Retinal pigment epithelial cell (primary cell): ENCODE measurements around the gene SPSB2.
"Not testable (repeated sequence)": the region's sequence is repeated elsewhere in the genome, so short reads cannot be mapped to it uniquely, and the experiment has no call there.

ENCODE experiments used
- DNase-seq: peaks from one replicate; pipeline ENCODE4 v3.0.0-alpha.2; 2010; ENCODE audit warnings: low read depth
- H3K4me3 ChIP-seq: 2 replicates; pipeline ENCODE4 v1.5.1; 2011; ENCODE audit warnings: mild to moderate bottlenecking, low read length, control low read depth, moderate library complexity
- TF ChIP-seq, protein P1 (sequence below): conservative IDR thresholded peaks from 2 replicates; pipeline ENCODE4 v1.5.1; 2011; ENCODE audit warnings: low read depth, low read length, control low read depth, inconsistent platforms

Gene SPSB2

DNA sequence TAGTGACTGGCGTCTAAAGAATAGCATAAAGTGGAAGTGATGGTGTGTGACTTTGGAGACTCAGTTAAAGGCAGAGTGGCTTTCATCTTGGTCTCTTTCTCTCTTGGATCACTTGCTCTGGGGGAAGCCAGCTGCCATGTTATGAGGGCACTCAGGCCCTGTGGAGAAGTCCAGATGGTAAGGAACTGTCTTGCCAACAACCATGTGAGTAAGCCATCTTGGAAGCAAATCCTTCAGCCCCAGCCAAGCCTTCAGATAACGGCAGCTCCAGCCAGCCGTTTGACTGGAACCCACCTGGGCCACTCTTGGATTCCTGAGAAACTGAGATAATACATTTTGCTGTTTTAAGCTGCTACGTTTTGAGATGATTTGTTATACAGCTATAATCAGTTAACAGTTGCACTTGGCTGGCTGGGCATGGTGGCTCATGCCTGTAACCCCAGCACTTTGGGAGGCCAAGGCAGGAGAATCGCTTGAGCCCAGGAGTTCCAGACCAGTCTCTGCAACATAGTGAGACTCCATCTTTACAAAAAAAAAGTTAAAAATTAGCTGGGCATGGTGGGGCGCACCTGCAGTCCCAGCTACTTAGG, 23.8 kb upstream of the SPSB2 start:
- no peak overlapping the region for H3K4me3 ChIP-seq
- TF ChIP-seq, protein P1, sequence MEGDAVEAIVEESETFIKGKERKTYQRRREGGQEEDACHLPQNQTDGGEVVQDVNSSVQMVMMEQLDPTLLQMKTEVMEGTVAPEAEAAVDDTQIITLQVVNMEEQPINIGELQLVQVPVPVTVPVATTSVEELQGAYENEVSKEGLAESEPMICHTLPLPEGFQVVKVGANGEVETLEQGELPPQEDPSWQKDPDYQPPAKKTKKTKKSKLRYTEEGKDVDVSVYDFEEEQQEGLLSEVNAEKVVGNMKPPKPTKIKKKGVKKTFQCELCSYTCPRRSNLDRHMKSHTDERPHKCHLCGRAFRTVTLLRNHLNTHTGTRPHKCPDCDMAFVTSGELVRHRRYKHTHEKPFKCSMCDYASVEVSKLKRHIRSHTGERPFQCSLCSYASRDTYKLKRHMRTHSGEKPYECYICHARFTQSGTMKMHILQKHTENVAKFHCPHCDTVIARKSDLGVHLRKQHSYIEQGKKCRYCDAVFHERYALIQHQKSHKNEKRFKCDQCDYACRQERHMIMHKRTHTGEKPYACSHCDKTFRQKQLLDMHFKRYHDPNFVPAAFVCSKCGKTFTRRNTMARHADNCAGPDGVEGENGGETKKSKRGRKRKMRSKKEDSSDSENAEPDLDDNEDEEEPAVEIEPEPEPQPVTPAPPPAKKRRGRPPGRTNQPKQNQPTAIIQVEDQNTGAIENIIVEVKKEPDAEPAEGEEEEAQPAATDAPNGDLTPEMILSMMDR = no peak
- DNase-seq = no peak

DNA sequence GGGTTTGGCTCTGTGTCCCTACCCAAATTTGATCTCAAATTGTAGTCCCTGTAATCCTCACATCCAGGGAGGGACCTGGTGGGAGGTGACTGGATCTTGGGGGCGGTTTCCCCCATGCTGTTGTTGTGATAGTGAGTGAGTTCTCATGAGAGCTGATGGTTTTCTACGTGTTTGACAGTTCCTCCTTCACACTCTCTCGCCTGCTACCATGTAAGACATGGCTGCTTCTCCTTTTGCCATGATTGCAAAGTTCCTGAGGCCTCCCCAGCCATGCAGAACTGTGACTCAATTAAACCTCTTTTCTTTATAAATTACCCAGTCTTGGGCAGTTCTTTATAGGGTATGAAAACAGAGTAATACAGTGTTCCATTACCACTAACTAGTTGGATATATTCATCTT, 21.2 kb upstream of the SPSB2 start:
- H3K4me3 ChIP-seq = no peak overlapping the region
- TF ChIP-seq, protein P1 = no peak
- no peak for DNase-seq

DNA sequence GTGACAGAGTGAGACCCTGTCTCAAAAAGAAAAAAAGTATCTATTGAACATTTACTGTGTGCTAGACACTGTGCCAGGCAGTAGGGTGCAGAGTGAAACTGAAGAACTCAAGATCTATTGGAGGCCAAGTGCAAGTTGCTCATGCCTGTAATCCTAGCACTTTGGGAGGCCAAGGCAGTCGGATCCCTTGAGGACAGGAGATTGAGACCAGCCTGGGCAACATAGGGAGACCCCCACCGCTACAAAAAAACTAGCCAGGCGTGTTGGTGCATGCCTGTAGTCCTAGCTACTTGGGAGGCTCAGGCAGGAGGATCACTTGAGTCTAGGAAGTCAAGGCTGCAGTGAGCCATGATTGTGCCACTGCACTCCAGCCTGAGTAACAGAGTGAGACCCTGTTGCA, 19.6 kb upstream of the SPSB2 start:
- not testable (repeated sequence) for H3K4me3 ChIP-seq, DNase-seq

DNA sequence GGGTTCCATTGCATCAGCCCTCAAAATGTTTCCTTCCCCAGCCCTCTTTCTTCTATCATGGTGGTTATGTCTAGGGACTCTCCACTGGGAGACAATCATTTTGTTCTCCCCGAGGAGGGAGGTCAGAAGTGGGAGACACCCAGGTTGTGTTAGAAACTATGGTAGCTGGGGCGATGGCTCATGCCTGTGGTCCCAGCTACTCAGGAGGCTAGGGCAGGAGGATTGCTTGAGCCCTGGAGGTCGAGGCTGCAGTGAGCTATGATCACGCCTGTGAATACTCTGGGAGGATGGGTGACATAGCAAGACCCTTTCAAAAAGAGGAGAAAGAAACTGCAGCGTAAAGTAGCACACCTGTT, 18.5 kb upstream of the SPSB2 start:
- no peak for DNase-seq
- TF ChIP-seq, protein P1 = no peak
- H3K4me3 ChIP-seq = peak overlapping the region; percentile 47

DNA sequence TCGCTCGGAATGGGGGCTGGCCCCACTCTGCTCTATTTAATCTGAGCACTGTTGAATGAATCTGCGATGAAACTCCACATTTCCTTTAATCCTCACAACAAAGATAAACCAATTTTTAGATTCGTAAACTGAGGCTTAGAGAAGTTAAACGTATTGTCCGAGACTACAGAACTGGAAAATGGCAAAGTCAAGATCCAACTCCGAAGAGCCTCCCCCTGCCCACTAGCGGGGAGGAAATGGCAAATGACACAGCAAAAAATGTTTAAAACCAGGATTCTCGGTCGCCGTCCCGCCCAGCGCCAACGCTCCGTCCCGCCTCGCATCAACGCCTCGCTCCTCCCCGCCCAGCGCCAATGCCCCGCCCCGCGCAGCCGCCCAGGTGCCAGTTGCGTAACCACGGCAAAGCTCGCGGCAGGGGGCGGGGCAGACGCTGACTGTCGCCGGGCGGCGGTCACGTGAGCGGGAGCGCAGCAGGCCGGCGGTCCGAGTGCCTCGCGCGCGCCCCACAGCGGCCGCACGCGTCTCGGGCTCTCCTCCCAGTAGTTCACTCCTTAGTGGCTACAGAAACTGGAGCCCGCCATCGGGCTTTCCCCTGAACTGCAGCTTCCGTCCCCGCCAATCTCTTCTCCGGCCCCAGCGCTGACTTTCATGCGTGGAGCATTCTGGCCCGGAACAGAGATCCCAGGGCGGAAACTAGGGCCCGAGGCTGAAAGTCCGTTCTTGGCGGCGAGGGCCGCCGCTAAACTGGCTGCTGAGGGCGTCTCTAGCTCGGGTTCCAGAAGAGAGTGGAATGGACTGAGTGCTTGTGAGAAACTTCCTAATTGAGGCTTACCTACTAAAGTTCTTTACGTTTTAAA, 17.9 kb upstream of the SPSB2 start:
- DNase-seq = peak; percentile 76
- H3K4me3 ChIP-seq = peak overlapping the region; percentile 47
- TF ChIP-seq, protein P1 = peak; percentile 65

DNA sequence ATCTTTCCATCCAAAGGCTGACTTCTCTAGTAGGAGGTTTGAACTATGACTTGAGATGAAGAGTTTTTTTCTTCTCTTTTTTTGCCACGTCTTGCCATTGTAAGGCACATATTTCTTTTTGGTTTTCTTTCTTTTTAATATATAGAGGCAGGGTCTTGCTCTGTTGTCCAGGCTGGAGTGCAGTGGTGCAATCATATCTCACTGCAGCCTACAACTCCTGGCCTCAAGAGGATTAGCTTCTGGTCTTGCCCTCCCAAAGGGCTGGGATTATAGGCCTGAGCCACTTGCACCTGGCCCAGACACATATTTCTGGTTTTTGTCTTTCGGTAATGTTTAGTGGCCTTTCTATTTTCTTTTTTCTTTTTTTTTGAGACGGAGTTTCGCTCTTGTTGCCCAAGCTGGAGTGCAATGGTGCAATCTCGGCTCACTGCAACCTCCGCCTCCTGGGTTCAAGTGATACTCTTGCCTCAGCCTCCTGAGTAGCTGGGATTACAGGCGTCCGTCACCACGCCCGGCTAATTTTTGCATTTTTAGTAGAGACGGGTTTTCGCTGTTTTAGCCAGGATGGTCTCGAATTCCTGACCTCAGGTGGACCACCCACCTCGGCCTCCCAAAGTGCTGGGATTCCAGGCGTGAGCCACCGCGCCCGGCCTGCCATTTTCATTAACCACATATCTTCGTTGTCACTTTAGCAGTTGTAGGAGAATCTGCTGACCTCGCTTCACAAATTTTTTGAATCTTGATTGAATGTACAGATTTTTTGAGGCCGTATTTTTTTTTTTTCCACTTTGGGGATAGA, 16.9 kb upstream of the SPSB2 start:
- H3K4me3 ChIP-seq, DNase-seq: not testable (repeated sequence)

DNA sequence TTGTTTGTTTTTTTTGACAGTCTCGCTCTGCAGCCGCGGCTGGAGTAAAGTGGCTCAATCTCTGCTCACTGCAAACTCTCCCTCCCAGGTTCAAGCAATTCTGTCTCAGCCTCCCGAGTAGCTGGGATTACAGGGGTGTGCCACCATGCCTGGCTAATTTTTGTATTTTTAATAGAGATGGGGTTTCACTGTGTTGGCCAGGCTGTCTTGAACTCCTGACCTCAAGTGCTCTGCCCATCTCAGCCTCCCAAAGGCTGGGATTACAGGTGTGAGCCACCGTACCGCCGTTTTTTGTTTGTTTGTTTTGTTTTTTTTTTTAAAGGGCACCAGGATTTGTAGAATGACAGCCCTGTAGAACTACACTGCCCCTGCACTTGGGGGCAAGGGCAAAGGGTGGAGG, 15.7 kb upstream of the SPSB2 start:
- DNase-seq, H3K4me3 ChIP-seq: not testable (repeated sequence)

DNA sequence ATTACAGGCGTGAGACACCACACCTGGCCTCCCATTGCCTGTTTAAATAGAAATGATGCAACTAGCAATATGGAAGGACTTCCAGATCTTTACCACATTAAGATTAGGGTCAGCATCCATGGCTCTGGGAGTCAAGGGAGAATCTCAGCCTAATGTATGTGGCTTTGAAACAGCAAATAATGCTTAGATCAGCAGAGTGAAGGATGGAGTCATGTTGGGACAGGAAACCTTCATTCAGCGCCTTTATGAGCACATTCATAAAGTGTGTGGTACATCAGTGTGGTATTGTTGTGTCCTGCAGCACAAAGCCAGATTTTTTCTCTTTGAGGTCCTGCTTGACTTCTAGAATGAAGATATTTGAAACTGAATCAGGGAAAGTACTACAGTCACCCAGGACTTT, 15.3 kb upstream of the SPSB2 start:
- TF ChIP-seq, protein P1 = no peak
- H3K4me3 ChIP-seq = no peak overlapping the region
- DNase-seq = no peak
